Measurements from ENCODE around the gene ZFP36L1.

ZFP36L1 gene

DNA sequence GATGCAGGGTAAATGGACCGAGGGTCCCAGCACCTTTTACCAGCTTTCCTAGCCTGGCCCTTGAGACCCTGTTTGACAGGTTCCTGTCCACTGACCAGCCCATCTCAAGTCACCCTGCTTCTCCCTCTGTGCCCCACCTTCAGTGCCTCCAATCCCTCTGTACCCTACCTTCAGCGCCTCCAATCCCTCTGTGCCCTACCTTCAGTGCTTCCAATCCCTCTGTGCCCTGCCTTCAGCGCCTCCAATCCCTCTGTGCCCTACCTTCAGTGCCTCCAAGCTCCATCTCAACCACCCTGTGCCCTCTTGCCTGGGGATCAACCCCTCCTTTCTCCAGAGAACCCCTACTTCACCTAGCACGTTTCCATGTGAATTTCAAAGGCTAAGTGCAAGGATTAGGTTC, 54.3 kb downstream of the ZFP36L1 start:
- DNase-seq (ENCODE audit: low read depth in 2 of 2): no peak

Data from stimulated activated CD4-positive, alpha-beta T cell treated with anti-CD3 and anti-CD28 coated beads, Interleukin-1b, Interleukin-23, amount 100 ng/mL, for 4 hours (primary cell).